Measurements from ENCODE around the gene FA2H.

GRCh38 chr16:74761665-74762064 lies 13.0 kb downstream of the FA2H start:
- TF ChIP-seq KDM1A (IDR thresholded peaks at IDR 0.05; ENCODE audit: low read depth) = no peak
- TF ChIP-seq POLR2A (IDR thresholded peaks at IDR 0.05; ENCODE audit: low read length) = no peak
- no peak for TF ChIP-seq CBX8 (IDR thresholded peaks at IDR 0.05)
- TF ChIP-seq CTCF (IDR thresholded peaks at IDR 0.05) = no peak
- TF ChIP-seq KDM5A (IDR thresholded peaks at IDR 0.05) = no peak
- no peak for TF ChIP-seq HES2 (IDR thresholded peaks at IDR 0.05)
